ENCODE results near the gene GLRX.
A peak's percentile ranks its signal among the peaks of the same experiment; 100 is the strongest.
"Not testable (repeated sequence)": the region's sequence is repeated elsewhere in the genome, so short reads cannot be mapped to it uniquely, and the experiment has no call there.

Gene GLRX

GRCh38 chr5:95812074-95812471 is 10.5 kb downstream of the GLRX start:
- TF ChIP-seq CTCF (IDR thresholded peaks at IDR 0.05; ENCODE audit: insufficient read depth, low read length, poor library complexity, severe bottlenecking): no peak
- DNase-seq (ENCODE audit: extremely low read depth, insufficient read length): no peak
- Histone ChIP-seq H3K4me3 (replicated peaks; ENCODE audit: low read depth, low read length) (no peak overlapping the region), H3K36me3 (ENCODE audit: control insufficient read depth, insufficient read depth, low read length) (peaks cover 13% of the 10 kb centered on the region), H3K27me3 (replicated peaks; ENCODE audit: control insufficient read depth, insufficient read depth, low read length) (no peaks in the 10 kb centered on the region)

- not testable (repeated sequence) for H3K27me3 ChIP-seq (replicated peaks; ENCODE audit: control insufficient read depth, insufficient read depth, low read length); DNase-seq (ENCODE audit: extremely low read depth, insufficient read length); H3K4me3 ChIP-seq (replicated peaks; ENCODE audit: low read depth, low read length)
- H3K36me3 ChIP-seq (ENCODE audit: control insufficient read depth, insufficient read depth, low read length): peaks cover 11% of the 10 kb centered on the region
Observed at GRCh38 chr5:95811461-95812073, 11.0 kb downstream of the GLRX start.

GRCh38 chr5:95811126-95811423 is 11.5 kb downstream of the GLRX start:
- not testable (repeated sequence) for H3K4me3 ChIP-seq (replicated peaks; ENCODE audit: low read depth, low read length); DNase-seq (ENCODE audit: extremely low read depth, insufficient read length); H3K27me3 ChIP-seq (replicated peaks; ENCODE audit: control insufficient read depth, insufficient read depth, low read length)
- H3K36me3 ChIP-seq (ENCODE audit: control insufficient read depth, insufficient read depth, low read length): peaks cover 10% of the 10 kb centered on the region

GRCh38 chr5:95810305-95811125 is 12.0 kb downstream of the GLRX start:
- no peak for TF ChIP-seq CTCF (IDR thresholded peaks at IDR 0.05; ENCODE audit: insufficient read depth, low read length, poor library complexity, severe bottlenecking)
- H3K27me3 ChIP-seq (replicated peaks; ENCODE audit: control insufficient read depth, insufficient read depth, low read length): no peaks in the 10 kb centered on the region
- DNase-seq (ENCODE audit: extremely low read depth, insufficient read length): no peak
- peaks cover 9% of the 10 kb centered on the region for H3K36me3 ChIP-seq (ENCODE audit: control insufficient read depth, insufficient read depth, low read length)
- no peak overlapping the region for H3K4me3 ChIP-seq (replicated peaks; ENCODE audit: low read depth, low read length)

GRCh38 chr5:95809414-95809960 is 13.0 kb downstream of the GLRX start:
- Histone ChIP-seq H3K27me3 (replicated peaks; ENCODE audit: control insufficient read depth, insufficient read depth, low read length) (no peaks in the 10 kb centered on the region), H3K36me3 (ENCODE audit: control insufficient read depth, insufficient read depth, low read length) (peaks cover 5% of the 10 kb centered on the region), H3K4me3 (replicated peaks; ENCODE audit: low read depth, low read length) (no peak overlapping the region)
- no peak for TF ChIP-seq CTCF (IDR thresholded peaks at IDR 0.05; ENCODE audit: insufficient read depth, low read length, poor library complexity, severe bottlenecking)
- no peak for DNase-seq (ENCODE audit: extremely low read depth, insufficient read length)

GRCh38 chr5:95808686-95809413 is 13.7 kb downstream of the GLRX start:
- DNase-seq (ENCODE audit: extremely low read depth, insufficient read length): peak; percentile 86
- H3K4me3 ChIP-seq (replicated peaks; ENCODE audit: low read depth, low read length): peak overlapping the region; percentile 23
- no peak for TF ChIP-seq CTCF (IDR thresholded peaks at IDR 0.05; ENCODE audit: insufficient read depth, low read length, poor library complexity, severe bottlenecking)
- peaks cover 3% of the 10 kb centered on the region for H3K36me3 ChIP-seq (ENCODE audit: control insufficient read depth, insufficient read depth, low read length)
- no peaks in the 10 kb centered on the region for H3K27me3 ChIP-seq (replicated peaks; ENCODE audit: control insufficient read depth, insufficient read depth, low read length)
